ENCODE measurements around the gene PARP11.

DNA sequence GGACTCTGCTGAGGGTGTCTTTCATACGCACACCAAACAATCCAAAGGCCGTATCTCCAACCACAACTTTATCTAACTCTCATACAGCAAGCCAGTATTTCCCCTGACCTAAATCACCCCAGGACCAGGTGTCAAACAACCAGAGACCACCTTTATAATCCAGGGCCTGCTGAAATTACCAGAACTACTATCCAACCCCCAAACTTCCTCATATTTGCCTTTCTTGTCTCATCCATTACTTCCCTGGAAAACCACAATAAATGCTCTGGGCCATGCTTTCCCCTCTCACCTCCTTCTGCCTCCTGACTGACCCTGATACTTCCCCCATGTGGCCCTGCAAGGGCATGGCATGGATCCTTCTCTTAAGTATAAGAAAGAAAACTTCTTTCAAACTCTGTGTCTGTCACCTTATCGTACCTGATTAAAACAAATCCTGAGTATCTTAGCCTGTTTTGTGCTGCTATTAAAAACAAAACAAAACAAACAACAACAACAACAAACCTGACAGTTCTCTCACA is 75.6 kb downstream of the PARP11 start:
- TF ChIP-seq, protein P1, sequence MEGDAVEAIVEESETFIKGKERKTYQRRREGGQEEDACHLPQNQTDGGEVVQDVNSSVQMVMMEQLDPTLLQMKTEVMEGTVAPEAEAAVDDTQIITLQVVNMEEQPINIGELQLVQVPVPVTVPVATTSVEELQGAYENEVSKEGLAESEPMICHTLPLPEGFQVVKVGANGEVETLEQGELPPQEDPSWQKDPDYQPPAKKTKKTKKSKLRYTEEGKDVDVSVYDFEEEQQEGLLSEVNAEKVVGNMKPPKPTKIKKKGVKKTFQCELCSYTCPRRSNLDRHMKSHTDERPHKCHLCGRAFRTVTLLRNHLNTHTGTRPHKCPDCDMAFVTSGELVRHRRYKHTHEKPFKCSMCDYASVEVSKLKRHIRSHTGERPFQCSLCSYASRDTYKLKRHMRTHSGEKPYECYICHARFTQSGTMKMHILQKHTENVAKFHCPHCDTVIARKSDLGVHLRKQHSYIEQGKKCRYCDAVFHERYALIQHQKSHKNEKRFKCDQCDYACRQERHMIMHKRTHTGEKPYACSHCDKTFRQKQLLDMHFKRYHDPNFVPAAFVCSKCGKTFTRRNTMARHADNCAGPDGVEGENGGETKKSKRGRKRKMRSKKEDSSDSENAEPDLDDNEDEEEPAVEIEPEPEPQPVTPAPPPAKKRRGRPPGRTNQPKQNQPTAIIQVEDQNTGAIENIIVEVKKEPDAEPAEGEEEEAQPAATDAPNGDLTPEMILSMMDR (IDR thresholded peaks at IDR 0.05): no peak
- no peak for TF ChIP-seq POLR2A (IDR thresholded peaks at IDR 0.05)

Measured in esophagus squamous epithelium (tissue), 4 donors.